ENCODE results near the gene IL12RB2.
"Not testable (repeated sequence)": the region's sequence is repeated elsewhere in the genome, so short reads cannot be mapped to it uniquely, and the experiment has no call there.

IL12RB2 gene

GRCh38 chr1:67431156-67431765 lies 123.6 kb downstream of the IL12RB2 start:
- DNase-seq (ENCODE audit: low read depth), result no peak

- DNase-seq (ENCODE audit: low read depth), result no peak
Measured at GRCh38 chr1:67431869-67432578, 124.4 kb downstream of the IL12RB2 start.

GRCh38 chr1:67432745-67433144 lies 125.1 kb downstream of the IL12RB2 start:
- DNase-seq (ENCODE audit: low read depth), result no peak

- no peak for DNase-seq (ENCODE audit: low read depth)
Measured at GRCh38 chr1:67433837-67434236, 126.2 kb downstream of the IL12RB2 start.

- no peak for DNase-seq (ENCODE audit: low read depth)
Measured at GRCh38 chr1:67434491-67434890, 126.8 kb downstream of the IL12RB2 start.

DNA sequence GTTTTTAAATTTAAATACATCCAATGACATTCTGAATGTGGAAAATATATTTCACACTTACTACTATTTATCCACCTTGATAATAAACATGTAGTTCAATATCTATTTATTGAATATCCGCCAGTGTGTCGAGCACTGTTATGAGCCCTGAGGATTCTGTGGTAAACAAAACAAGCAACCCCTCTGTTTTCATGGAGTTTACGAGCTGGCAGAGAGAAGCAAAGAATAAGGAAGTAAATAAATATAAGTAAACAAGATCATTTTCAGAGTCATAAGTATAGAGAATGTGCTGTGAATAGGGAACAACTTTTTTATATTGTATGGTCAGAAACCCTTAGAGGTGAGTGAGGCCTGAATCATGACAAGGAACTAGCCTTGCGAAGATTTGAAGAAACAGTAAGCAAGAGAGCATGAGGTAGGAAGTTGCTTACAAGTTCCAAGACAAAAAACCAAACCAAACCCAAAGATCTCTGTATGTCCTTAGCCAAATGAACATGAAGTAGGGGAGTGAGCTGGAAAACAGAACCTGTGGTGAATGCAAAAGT lies 128.9 kb downstream of the IL12RB2 start:
- no peak for DNase-seq (ENCODE audit: low read depth)

GRCh38 chr1:67437961-67438360 lies 130.3 kb downstream of the IL12RB2 start:
- no peak for DNase-seq (ENCODE audit: low read depth)

DNA sequence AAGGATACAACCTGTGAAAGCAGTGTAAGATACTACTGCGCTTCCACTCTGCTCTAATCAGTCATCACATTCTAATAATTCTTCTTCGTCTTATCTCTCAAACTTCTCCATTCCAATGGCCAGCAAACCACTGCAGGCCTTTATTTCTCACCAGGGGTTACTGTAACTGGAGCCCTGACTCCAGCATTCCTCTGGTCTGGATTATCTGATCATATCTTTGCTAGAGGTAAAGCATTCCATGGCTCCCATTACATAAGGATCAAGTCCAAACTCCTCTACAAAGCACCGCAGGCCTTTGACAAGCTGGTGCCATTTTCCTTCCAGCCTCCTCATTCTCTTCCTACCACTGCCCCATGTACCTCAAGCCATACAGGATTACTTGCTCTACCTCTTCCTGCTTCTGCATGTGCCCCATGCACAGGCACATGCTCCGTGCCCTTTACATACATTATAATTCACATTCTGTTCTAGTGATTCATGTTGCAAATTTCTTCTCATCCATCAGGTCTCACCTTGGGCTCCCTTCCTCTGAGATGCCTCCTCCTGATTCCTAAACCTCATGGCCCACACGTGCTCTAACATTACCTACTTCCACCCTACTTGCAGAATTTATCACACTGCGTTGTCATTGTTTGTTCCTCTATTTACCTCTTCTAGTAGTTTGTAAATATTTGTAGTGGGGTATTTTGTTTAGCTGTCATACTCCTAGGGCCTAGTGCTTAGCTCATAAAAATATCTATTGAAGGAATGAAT lies 131.8 kb downstream of the IL12RB2 start:
- no peak for DNase-seq (ENCODE audit: low read depth)

DNA sequence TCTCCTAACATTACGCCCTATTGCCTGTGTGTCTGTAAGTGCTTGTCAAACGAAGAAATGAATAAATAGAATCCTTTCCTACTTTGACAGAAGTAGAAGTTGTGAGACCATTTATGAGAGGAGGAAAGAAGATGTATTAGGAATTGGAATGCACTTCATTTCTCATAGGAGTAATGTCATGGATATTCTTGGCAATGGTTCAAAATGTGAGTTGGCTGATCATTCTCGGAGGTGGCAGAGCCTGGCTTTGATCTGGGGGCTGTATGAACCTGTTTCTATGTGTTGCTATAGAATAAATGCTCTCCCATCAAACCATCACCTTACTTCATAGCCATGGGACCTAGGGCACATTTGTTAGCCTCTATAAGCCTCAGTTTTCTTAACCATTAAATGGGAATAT lies 132.7 kb downstream of the IL12RB2 start:
- DNase-seq (ENCODE audit: low read depth), result no peak

DNA sequence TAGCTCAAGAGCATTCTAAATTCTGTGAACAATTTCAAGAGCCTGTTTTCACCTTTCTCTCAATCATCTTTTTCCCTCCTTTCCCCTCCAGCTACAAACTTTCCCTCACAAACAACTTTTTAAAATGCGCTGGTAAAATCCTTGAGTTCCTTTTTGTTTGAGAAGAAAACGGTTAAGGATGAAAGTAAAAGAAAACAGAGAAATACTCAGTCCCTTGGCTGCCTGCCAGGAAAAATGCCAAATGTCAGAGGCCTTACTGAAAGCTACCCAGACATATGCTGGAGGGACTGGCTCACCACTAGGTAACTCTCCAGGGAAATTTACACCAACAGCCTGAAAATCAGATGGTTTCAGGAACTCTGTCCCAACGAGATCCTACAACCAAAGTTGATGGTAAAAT lies 133.5 kb downstream of the IL12RB2 start:
- DNase-seq (ENCODE audit: low read depth), result no peak

GRCh38 chr1:67441739-67442281 lies 134.1 kb downstream of the IL12RB2 start:
- no peak for DNase-seq (ENCODE audit: low read depth)

DNA sequence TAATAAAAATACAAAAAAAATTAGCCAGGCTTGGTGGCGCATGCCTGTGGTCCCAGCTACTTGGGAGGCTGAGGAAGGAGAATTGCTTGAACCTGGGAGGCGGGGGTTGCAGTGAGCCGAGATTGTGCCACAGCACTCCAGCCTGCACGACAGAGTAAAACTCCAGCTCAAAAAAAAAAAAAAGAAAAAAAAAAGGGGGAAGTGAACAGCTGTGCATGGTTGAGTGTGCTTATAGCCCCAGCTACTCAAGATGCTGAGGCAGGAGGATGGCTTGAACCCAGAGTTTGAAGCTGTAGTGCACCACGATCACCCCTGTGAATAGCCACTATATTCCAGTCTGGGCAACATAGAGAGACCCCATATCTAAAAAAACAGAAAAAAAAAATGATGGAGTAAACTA lies 138.3 kb downstream of the IL12RB2 start:
- not testable (repeated sequence) for DNase-seq (ENCODE audit: low read depth)

Data from T follicular helper cell (primary cell).